IPS-18c (cell line): Measurements from ENCODE around the gene TNIK.

Experiments used
- H3K4me3 ChIP-seq: 2 replicates; pipeline ENCODE4 v1.7.0; 2013; ENCODE audit warnings: low read depth, mild to moderate bottlenecking, low read length, moderate library complexity; ENCODE audit not compliant: insufficient read depth
- H3K9me3 ChIP-seq: one replicate; pipeline ENCODE4 v1.6.1; 2013; ENCODE audit warnings: mild to moderate bottlenecking, low read length, moderate library complexity; ENCODE audit not compliant: control insufficient read depth, insufficient read depth

TNIK gene

DNA sequence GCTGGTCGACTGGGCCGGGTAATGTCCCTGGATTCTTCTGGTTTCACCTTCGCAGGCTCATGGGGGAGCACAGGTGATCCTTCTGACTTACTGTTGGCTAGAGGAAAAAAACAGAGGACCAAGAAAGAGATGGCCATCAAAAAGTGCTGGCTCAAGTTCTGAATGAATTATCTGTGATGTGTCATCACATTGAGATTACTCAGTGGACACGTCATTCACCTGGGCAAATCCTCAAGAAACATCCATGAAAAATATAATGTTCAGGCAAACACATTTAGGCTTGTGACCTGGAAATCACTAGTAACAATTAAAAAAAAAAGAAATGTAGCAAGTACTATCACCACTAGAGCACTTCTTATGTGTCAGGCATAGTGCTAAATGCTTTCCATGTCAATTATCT, 352.1 kb downstream of the TNIK start:
- H3K9me3 ChIP-seq, result no peaks in the 10 kb centered on the region

DNA sequence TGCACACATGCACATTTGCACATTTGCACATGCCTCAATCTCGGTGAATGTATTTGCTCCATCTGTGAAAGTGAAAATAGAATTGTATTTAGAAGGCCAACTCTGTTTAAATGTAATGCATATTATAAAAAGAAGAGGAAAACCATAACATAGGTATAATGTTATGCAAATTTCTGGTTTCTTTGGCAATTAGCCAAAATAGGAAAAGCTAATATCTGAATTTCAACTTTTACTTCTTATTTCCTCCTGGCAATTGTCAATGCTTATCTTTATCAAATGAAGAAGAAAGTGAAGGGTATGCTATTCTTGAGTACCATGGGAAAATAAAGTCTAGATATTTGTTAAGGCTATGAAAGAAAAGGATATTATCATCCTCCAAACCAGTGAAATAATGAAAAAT, 357.0 kb downstream of the TNIK start:
- H3K4me3 ChIP-seq, result no peak overlapping the region
- H3K9me3 ChIP-seq, result no peaks in the 10 kb centered on the region

More for the DNA sequence above, 352.1 kb downstream of the TNIK start:
- H3K4me3 ChIP-seq, result no peak overlapping the region

GRCh38 chr3:171101982-171102641, 358.1 kb downstream of the TNIK start:
- H3K4me3 ChIP-seq, result no peak overlapping the region
- no peaks in the 10 kb centered on the region for H3K9me3 ChIP-seq

GRCh38 chr3:171099911-171100310, 360.3 kb downstream of the TNIK start:
- Histone ChIP-seq H3K4me3 (no peak overlapping the region), H3K9me3 (no peaks in the 10 kb centered on the region)

GRCh38 chr3:171095063-171095462, 365.1 kb downstream of the TNIK start:
- no peak overlapping the region for H3K4me3 ChIP-seq
- H3K9me3 ChIP-seq, result no peaks in the 10 kb centered on the region

GRCh38 chr3:171094411-171094810, 365.8 kb downstream of the TNIK start:
- Histone ChIP-seq H3K4me3 (no peak overlapping the region), H3K9me3 (no peaks in the 10 kb centered on the region)

- H3K4me3 ChIP-seq, result no peak overlapping the region
- H3K9me3 ChIP-seq, result no peaks in the 10 kb centered on the region
These were observed 366.7 kb downstream of the TNIK start for GRCh38 chr3:171093462-171093861.

- no peaks in the 10 kb centered on the region for H3K9me3 ChIP-seq
- no peak overlapping the region for H3K4me3 ChIP-seq
These were observed 367.7 kb downstream of the TNIK start for GRCh38 chr3:171092467-171092911.

- Histone ChIP-seq H3K4me3 (no peak overlapping the region), H3K9me3 (no peaks in the 10 kb centered on the region)
These were observed 369.9 kb downstream of the TNIK start for GRCh38 chr3:171090321-171090720.

DNA sequence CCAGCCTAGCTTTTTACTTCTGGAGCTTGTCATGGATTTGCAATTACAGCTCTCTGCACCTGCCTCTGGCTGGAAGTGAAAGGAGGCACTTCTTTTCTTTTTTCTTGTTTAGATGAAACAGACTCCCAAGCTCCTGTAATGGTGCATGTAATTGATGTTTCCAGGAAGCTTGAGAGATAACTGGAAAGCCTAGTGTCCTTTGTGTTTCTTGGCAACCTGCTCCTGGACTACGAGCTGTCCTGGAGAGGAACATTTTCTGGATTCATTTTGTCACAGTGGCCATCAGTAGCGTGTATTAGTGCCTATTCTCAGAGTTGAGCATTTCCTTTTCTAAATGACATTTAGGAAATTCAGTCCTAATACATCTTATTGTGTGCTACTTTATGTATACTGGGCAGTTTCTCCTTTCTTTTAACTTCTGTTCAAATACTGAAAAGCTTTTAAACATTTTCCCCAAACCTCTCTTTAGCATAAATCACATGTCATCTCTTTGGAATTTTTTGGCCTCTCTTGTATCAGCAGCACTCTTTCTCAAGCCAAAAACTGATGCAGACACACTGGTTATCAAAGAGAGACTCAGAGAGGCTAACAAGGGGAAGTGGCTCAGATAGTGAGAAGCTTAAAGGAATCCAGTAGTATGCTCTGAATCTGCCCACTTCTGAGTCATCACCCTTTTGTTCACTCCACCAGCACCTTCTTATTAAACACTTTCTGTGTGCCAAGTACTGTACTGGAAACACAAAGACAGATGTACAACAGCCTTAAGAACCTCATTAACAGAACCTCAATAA, 371.0 kb downstream of the TNIK start:
- no peak overlapping the region for H3K4me3 ChIP-seq
- no peaks in the 10 kb centered on the region for H3K9me3 ChIP-seq

DNA sequence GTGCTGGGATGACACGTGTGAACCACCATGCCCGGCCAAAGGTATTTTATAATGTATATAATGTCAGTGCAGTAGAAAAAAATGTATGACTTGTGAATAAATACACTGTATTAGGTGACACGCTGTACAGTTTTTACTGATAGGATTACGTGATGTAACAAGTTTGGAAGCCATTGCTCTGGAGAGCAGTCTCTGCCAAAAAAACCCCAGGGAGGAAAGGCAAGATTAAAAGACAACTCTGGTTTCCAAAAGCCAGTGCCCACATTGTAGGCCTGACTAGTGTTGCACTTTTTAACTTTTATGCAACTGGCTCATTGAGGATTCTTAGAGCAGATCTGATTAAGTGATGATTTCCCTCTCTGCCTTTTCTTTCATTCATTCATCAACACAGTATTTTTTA, 371.7 kb downstream of the TNIK start:
- no peak overlapping the region for H3K4me3 ChIP-seq
- no peaks in the 10 kb centered on the region for H3K9me3 ChIP-seq

GRCh38 chr3:171086914-171087313, 373.3 kb downstream of the TNIK start:
- H3K4me3 ChIP-seq, result no peak overlapping the region
- H3K9me3 ChIP-seq, result no peaks in the 10 kb centered on the region

DNA sequence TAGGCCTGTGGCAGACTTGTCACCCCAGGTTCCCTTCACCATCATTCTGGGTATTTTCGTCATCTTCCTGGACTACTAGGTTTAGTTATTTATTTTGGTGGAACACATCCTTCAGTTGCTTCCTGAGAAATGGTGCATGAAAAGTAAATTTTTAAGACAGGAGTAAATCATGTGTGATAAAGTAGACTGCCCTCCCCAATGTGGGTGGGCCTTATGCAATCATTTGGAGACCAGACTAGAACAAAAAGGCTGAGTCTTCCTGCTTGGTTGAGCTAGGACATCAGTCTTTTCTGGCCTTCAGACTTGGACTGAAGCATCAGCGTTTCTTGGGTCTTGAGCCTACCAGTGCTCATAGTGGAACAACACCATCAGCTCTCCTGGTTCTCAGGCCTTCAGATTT, 382.9 kb downstream of the TNIK start:
- H3K9me3 ChIP-seq, result no peaks in the 10 kb centered on the region
- no peak overlapping the region for H3K4me3 ChIP-seq

DNA sequence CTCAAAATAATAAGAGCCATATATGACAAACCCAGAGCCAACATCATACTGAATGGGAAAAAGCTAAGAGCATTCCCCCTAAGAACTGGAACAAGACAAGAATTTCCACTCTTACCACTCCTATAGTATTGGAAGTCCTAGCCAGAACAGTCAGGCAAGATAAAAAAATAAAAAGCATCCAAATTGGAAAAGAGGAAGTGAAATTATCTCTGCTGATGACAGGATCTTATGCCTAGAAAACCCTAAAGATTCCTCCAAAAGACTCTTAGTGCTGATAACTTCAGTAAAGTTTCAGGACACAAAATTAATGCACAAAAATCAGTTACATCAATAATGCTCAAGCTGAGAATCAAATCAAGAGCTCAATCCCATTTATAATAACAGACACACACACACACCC, 387.8 kb downstream of the TNIK start:
- H3K4me3 ChIP-seq, result no peak overlapping the region

DNA sequence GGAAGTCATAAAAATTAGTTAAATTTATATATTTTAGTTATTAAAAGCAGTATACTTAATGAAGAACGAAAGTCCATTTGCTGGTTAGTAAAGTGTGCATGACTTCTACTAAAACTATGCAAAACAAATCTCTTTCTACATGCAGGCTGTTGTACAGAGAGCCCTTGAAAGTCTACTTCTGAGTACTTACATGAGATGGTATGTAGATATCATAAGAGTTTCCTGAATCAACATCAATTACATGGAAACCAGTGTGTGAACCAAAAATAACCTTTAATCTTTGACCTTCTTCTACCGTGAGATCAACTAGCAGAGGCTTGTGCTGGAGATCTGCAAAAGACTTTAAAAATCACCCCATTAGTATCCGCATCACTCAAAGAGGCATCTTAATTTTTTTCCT, 391.5 kb downstream of the TNIK start:
- Histone ChIP-seq H3K9me3 (peaks cover 2% of the 10 kb centered on the region), H3K4me3 (no peak overlapping the region)

More for the DNA sequence above, 387.8 kb downstream of the TNIK start:
- no peaks in the 10 kb centered on the region for H3K9me3 ChIP-seq

DNA sequence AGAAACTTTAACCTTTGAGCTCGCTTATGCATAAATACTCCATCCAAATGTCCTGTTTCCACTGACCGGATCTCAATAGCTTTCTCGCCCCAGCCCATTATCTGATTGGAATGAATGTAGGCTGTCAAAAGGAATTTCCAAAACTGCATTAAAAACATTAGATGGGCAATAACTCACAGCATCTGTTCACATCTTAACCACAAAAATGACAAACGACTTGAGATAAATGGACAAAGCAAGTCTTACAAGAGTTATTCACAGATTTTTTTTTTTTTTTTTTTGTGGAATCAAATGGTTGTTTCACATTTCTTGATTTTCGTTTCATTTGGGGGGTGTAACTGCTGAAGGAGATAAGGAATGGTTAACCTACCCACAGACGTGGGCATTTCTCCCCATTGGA, 394.0 kb downstream of the TNIK start:
- Histone ChIP-seq H3K4me3 (no peak overlapping the region), H3K9me3 (peaks cover 3% of the 10 kb centered on the region)

DNA sequence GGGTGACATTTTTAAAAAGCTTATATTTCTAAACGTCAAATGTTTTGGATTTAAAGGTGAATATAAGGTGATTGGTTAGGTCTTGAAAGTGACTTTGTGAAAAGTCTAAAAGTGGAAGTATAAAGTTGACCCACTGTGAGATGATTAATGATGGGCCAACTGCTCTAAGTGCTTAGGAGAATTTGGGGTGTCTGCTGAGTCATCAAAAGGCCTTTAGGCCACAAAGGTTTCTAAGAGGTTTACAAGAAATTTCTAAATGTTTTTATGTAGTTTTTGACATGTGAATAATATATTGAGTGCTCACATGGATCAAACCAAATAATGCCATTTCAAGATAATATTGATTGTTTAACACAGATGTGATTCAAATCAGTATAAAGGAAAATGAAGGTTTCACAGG, 394.5 kb downstream of the TNIK start:
- Histone ChIP-seq H3K9me3 (peaks cover 3% of the 10 kb centered on the region), H3K4me3 (no peak overlapping the region)

DNA sequence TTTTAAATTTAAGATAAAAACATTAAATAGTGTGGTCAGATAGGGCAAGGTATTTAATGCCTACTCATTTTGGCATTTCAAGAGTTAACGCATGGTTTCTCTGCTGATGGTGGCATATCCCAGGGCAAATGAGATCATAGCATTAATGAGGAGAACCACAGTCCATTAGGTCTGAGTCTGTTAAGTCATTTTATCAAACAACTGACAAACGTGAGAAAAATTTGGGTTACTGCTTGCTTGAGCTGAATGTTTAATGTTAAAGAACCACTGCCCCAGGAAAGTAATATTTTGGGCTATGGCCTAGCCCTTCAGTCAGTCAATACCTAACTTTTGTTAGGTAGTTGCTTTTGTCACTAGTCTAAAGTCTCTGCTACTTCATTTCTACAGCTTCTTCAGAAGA, 395.7 kb downstream of the TNIK start:
- Histone ChIP-seq H3K9me3 (peaks cover 3% of the 10 kb centered on the region), H3K4me3 (no peak overlapping the region)
